ENCODE data around the gene STIM2.
A peak's percentile ranks its signal among the peaks of the same experiment; 100 is the strongest.

Gene STIM2

DNA sequence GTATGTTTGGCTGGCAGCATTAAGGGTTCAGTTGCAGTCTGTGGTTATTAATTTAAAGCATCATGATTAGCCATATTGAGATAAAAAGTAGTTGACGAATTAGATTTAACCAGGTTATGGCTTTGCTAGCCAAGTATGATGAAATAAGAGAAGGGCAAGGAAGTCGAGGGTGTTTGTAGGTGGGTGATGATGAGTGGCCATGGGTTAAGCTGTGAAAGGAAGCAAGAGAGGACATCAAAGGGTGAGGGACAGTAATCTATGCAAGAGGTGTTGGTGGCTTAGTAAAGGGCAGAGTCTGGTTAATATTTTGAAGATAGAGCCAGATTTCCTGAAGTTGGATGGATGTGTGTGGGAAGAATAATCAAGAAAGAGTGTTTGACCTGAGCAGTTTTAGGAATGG, 44.5 kb downstream of the STIM2 start:
- TF ChIP-seq, protein P1, sequence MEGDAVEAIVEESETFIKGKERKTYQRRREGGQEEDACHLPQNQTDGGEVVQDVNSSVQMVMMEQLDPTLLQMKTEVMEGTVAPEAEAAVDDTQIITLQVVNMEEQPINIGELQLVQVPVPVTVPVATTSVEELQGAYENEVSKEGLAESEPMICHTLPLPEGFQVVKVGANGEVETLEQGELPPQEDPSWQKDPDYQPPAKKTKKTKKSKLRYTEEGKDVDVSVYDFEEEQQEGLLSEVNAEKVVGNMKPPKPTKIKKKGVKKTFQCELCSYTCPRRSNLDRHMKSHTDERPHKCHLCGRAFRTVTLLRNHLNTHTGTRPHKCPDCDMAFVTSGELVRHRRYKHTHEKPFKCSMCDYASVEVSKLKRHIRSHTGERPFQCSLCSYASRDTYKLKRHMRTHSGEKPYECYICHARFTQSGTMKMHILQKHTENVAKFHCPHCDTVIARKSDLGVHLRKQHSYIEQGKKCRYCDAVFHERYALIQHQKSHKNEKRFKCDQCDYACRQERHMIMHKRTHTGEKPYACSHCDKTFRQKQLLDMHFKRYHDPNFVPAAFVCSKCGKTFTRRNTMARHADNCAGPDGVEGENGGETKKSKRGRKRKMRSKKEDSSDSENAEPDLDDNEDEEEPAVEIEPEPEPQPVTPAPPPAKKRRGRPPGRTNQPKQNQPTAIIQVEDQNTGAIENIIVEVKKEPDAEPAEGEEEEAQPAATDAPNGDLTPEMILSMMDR (IDR thresholded peaks at IDR 0.05; ENCODE audit: low read depth, low read length): no peak
- in situ Hi-C loops (cut with HindIII; ENCODE audit: low sequenced_read_pairs): no loop called here
- no peak for DNase-seq (ENCODE audit: low read depth, low spot score)
- H3K4me3 ChIP-seq (ENCODE audit: low read depth, low read length): no peak overlapping the region

DNA sequence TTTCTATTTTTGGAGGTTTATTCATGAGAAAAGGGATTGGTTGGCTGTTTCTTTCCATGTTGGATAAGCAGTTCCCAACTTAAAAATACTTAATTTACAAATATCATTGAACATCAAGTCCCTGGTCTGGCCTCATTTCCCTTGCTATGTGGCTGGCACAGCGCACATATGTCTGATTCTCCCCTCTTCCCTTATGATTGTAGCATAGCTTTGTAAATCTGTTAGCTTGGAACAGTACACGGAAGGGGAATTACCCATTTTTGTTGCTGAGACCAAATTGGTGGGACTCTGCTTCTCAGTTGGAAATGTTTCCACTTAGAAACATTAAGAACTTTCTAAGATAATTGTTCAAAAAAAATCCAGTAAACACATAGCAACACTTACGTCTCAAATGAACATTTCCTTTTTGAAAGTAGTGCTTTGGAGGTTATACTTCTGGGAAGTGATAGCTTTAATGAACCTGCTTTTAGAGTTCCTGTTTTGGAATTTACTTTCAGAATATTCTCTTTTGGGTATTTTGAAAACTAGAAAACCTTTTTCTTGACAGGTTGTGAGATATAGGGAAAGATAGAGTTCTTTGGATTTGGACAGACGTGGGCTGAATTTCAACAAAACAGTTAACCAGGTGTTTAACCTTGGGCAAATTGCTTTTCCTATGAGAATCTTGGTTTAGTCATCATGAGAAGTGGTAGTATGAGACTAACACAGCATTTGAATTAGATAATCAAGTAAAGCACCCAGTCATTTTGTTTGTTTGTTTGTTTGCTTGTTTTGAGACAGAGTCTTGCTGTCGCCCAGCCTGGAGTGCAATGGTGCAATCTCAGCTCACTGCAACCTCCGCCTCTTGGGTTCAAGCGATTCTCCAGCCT, 47.3 kb downstream of the STIM2 start:
- TF ChIP-seq, protein P1 (IDR thresholded peaks at IDR 0.05; ENCODE audit: low read depth, low read length): no peak
- in situ Hi-C loops (cut with HindIII; ENCODE audit: low sequenced_read_pairs): no loop called here
- no peak for DNase-seq (ENCODE audit: low read depth, low spot score)
- no peak overlapping the region for H3K4me3 ChIP-seq (ENCODE audit: low read depth, low read length)

DNA sequence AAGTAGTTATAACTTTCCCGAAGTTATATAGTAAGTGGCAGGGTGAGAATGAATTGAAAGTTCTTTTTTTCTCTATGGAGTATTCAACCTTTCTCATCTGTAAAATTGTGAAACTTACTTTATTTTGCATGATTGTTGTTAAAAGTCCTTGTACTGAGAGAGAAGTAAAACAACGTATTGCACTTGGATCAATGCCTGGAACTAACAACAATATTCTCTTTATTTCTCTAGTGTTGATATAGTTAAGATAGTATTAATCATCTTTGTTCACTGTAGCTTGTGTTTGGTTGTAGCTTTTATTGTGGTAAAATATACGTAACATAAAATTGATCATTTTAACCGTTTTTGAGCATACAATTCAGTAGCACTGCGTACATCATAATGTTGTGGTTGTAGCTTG, 48.7 kb downstream of the STIM2 start:
- H3K4me3 ChIP-seq (ENCODE audit: low read depth, low read length): no peak overlapping the region
- in situ Hi-C loops (cut with HindIII; ENCODE audit: low sequenced_read_pairs): no loop called here
- TF ChIP-seq, protein P1 (IDR thresholded peaks at IDR 0.05; ENCODE audit: low read depth, low read length): no peak
- DNase-seq (ENCODE audit: low read depth, low spot score): peak; percentile 41

DNA sequence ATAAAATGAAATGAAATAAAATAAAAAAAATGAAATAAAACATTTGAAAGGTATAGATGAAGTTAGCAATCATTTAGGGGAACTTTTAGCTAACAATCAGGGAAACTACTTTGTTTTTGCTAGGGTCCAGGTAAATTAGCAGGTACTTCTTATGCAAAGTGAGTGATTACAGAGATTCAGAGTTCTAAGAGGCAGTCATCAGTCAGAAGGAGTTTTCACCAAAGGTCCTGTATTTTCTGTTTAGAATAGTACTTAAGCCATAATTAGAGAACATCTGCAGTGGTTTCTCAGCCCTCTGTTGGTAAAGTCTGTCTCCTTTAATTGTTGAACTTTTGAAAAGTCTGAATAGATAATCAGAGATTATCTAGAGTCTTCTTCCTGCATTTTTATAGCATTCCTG, 50.6 kb downstream of the STIM2 start:
- TF ChIP-seq, protein P1 (IDR thresholded peaks at IDR 0.05; ENCODE audit: low read depth, low read length): no peak
- in situ Hi-C loops (cut with HindIII; ENCODE audit: low sequenced_read_pairs): no loop called here
- DNase-seq (ENCODE audit: low read depth, low spot score): no peak
- no peak overlapping the region for H3K4me3 ChIP-seq (ENCODE audit: low read depth, low read length)

GRCh38 chr4:26912069-26912468, 51.4 kb downstream of the STIM2 start:
- TF ChIP-seq, protein P1 (IDR thresholded peaks at IDR 0.05; ENCODE audit: low read depth, low read length): no peak
- no peak for DNase-seq (ENCODE audit: low read depth, low spot score)
- in situ Hi-C loops (cut with HindIII; ENCODE audit: low sequenced_read_pairs): no loop called here
- no peak overlapping the region for H3K4me3 ChIP-seq (ENCODE audit: low read depth, low read length)

DNA sequence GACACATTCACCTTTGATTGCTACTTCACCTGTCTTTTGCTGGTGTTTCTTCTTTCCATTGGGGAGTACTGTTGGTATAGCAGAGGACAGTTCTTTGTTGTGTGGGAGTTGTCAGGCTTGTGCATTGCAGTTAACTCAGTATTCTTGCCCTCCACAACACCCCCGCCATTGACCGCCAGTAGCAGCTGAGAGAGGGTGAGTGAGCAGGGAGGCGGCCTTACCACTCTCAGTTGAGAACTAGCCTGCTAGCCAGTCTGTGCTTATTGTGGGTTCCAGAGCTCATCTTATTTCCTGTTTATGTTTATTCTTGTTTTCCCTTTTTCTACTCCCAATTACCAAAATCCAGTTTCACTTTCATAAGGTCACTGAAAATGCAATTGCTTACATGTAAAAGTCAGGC, 52.2 kb downstream of the STIM2 start:
- H3K4me3 ChIP-seq (ENCODE audit: low read depth, low read length): no peak overlapping the region
- DNase-seq (ENCODE audit: low read depth, low spot score): no peak
- in situ Hi-C loops (cut with HindIII; ENCODE audit: low sequenced_read_pairs): no loop called here
- TF ChIP-seq, protein P1 (IDR thresholded peaks at IDR 0.05; ENCODE audit: low read depth, low read length): no peak
